CD4-positive, alpha-beta T cell treated with Interleukin-4 for 4 hours (primary cell): Measurements from ENCODE around the gene NONO.
"Not testable (repeated sequence)": the region's sequence is repeated elsewhere in the genome, so short reads cannot be mapped to it uniquely, and the experiment has no call there.

Experiments
- DNase-seq: peaks from one replicate; pipeline ENCODE4 v3.0.0-alpha.2; 2020

NONO gene

GRCh38 chrX:71291381-71291780 lies 7.9 kb downstream of the NONO start:
- DNase-seq: no peak

GRCh38 chrX:71292669-71293365 lies 9.4 kb downstream of the NONO start:
- DNase-seq: no peak

DNA sequence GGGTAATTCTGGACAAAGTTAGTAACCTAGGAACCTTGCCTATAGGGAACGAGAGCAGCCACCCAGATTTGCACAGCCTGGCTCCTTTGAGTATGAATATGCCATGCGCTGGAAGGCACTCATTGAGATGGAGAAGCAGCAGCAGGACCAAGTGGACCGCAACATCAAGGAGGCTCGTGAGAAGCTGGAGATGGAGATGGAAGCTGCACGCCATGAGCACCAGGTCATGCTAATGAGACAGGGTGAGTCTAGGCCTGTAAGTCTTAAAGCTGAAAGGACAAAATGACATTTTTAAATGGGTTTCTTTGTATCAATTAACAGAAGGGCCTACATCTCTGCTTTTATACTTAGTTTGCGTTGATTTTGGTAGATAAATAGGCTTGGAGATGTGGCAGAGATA lies 13.4 kb downstream of the NONO start:
- no peak for DNase-seq

DNA sequence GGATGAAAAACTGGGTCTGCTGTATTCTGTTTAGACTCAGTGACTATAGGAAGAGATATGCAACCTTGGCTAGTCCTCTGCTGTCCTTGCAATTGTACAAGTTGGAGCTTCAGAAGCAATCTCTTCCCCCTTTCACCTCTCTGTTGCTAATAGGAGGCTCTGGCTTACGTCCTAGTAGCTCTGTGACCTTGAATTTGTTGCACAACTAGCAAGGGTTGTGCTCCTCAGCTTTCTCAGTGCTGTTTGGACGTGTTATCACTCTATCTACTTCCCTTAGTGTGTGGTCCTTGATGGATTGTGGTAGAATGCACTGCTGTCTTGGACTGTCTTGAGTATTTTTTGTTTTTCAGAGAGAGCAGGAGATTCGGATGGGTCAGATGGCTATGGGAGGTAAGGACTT lies 14.7 kb downstream of the NONO start:
- DNase-seq: no peak

- DNase-seq: not testable (repeated sequence)
These were observed 16.6 kb downstream of the NONO start for GRCh38 chrX:71300064-71300463.

- not testable (repeated sequence) for DNase-seq
These were observed 17.1 kb downstream of the NONO start for GRCh38 chrX:71300495-71300894.

GRCh38 chrX:71301195-71301924 lies 17.9 kb downstream of the NONO start, which contains the start of gene ITGB1BP2:
ITGB1BP2 (plus strand) TSS chrX:71301750; CDS start chrX:71301807, 57 bp downstream.
- no peak for DNase-seq

DNA sequence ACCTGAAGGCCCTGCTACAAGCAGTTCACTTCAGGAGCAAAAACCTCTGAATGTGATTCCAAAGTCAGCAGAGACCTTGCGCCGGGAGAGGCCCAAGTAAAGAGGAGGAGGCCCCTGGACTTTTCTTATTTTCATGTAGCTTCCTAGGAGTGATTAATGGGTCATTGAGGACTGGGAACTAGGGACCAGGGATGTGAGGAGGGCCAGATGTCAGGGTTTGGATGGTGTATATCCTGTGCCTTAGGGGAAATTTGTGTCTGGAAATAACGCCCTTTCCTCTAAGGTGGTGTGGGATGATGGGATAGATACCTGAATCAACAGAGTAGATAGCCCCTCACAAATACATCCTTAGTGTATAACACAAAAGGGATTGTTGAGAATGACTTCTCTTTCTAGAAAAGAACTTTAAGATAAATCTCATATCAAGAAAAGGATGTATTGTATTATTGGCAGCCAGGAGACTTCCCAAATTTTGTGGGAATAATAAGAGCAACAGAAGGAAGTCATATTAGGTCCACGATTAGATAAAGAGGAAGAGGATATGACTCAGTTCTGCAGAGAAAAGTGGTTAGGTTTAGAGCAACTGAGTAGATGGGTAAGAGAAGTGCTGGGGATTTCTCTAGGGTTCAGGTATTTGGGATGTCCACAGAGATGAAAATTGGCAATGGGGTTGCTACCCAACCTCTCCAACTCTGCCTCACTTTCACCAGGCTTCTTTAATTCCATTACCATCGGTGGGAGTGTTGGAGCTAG lies 19.2 kb downstream of the NONO start:
- DNase-seq: no peak

DNA sequence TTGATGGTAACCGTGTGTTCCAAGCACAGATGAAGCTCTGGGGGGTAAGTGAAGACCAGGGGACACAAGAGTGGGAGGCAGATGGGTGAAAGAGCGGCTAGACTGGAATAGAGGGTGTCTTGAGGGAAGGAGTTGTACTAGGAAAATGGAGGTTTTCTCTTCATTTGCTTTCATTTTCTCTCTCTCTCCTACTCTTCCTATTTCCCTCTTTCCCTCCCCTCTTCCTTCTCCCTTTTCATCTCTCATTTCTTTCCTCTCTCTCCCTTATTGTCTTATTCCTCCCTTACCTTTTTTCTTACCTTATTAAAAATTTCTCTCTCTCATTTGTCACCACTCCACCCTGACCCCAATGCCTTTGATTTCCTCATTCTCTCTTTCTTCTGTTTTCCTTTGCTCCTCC lies 21.1 kb downstream of the NONO start:
- DNase-seq: no peak

GRCh38 chrX:71315917-71316316 lies 32.5 kb downstream of the NONO start:
- no peak for DNase-seq

- not testable (repeated sequence) for DNase-seq
These were observed 33.5 kb downstream of the NONO start for GRCh38 chrX:71316959-71317358.

DNA sequence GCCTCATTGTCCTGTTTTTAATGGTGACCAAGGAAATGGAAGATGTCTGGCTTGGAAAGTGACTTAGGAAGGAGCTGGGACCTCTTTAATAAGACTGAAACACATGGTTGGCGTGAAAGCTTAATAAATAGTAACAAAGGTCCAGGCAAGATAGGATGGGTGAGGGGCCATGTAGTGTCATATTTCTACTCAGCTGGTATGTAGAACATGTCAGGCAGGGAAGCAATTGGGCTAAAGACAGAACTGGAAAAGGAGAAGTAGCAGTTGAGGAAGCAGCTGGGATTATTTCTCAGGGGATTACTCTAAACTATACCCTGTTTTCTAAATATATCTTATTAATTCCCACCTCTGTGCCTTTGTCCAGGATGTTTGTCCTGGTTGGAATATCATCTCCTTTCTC lies 36.7 kb downstream of the NONO start:
- DNase-seq: no peak

- no peak for DNase-seq
These were observed 38.3 kb downstream of the NONO start for GRCh38 chrX:71321731-71322130.

DNA sequence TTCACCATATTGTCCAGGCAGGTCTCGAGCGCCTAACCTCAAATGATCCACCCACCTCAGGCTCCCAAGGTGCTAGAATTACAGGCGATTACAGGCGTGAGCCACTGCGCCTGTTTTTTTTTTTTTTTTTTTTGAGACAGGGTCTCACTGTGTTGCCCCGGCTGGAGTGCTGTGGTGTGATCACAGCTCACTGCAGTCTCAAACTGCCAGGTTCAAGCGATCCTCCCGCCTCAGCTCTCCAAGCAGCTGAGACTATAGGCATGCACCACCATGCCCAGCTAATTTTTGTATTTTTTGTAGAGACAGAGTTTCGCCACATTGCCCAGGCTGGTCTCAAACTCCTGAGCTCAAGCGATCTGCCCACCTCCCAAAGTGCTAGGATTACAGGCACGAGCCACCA lies 41.0 kb downstream of the NONO start:
- DNase-seq: not testable (repeated sequence)

- no peak for DNase-seq
These were observed 43.0 kb downstream of the NONO start for GRCh38 chrX:71326394-71326793.

DNA sequence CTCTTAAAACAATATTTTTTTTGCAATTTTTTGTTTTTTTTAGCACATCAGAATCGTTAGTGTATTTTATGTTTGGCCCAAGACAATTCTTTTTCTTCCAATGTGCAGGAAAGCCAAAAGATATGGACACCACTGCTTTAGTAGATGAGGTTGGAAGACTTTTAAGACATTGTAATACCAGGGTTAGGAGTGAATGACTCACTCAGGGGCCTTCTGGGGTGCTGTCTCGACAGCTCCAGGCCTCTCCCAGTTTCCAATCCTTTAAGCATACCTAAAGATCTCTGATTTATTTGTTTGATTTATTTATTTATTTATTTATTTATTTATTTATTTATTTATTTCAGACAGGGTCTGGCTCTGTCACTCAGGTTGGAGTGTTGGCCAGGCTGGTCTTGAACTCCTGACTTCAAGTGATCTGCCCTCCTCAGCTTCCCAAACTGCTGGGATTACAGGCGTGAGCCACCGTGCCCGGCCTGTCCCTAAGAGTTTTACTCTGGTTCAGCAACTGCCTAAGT lies 65.8 kb downstream of the NONO start:
- DNase-seq: not testable (repeated sequence)

DNA sequence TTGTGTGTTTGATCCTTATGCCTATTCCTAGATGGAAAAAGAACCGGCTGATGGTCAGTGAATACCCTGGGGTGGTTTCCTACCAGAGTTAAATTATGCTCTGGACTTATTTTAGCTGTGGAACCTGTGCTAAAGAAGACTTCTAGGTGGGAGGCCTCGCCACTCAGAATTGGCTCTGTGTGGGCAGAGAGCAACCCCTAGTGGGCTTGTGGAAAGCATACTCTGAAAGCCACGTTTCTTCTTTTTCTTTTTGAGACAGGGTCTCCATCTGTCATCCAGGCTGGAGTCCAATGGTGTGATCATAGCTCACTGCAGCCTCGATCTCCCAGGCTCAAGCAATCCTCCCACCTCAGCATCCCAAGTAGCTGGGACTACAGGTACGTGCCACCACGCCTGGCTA lies 66.4 kb downstream of the NONO start:
- not testable (repeated sequence) for DNase-seq
